DOHH2 (cell line): ENCODE results near the gene KIF1C.

Experiments
- H3F3A ChIP-seq: fragments of 200-600 bp; sonication (generic), shearing (Covaris generic); 2 replicates; pipeline ENCODE4 v1.6.0; 2016; ENCODE audit warnings: antibody characterized with exemption, mild to moderate bottlenecking; ENCODE audit not compliant: control insufficient read depth, insufficient read depth
- H3K27ac ChIP-seq: fragments of 200-600 bp; sonication (generic); 2 replicates; pipeline ENCODE4 v1.5.1; 2014; ENCODE audit warnings: low read depth, mild to moderate bottlenecking, low read length, moderate library complexity
- H3K27me3 ChIP-seq: fragments of 200-600 bp; sonication (generic); 2 replicates; pipeline ENCODE4 v1.6.1; 2014; ENCODE audit warnings: mild to moderate bottlenecking, low read length, mixed read lengths; ENCODE audit not compliant: control insufficient read depth
- H3K36me3 ChIP-seq: fragments of 200-600 bp; sonication (generic); 2 replicates; pipeline ENCODE4 v1.6.1; 2014; ENCODE audit warnings: mild to moderate bottlenecking, low read length, moderate library complexity, mixed read lengths; ENCODE audit not compliant: control insufficient read depth
- H3K4me1 ChIP-seq: fragments of 200-600 bp; sonication (generic); 2 replicates; pipeline ENCODE4 v1.6.1; 2014; ENCODE audit warnings: mild to moderate bottlenecking, low read length, mixed read lengths; ENCODE audit not compliant: control insufficient read depth
- H3K4me2 ChIP-seq: fragments of 200-600 bp; sonication (generic); 2 replicates; pipeline ENCODE4 v1.6.0; 2014; ENCODE audit warnings: mild to moderate bottlenecking, low read length, moderate library complexity
- H3K4me3 ChIP-seq: fragments of 200-600 bp; sonication (generic); 2 replicates; pipeline ENCODE4 v1.5.1; 2014; ENCODE audit warnings: mild to moderate bottlenecking, low read length, mixed read lengths
- H3K79me2 ChIP-seq: fragments of 200-600 bp; sonication (generic); 2 replicates; pipeline ENCODE4 v1.6.1; 2014; ENCODE audit warnings: mild to moderate bottlenecking, low read length, mixed read lengths; ENCODE audit not compliant: control insufficient read depth
- H3K9me2 ChIP-seq: fragments of 200-600 bp; sonication (generic); replicated peaks from 2 replicates; pipeline ENCODE4 v1.6.1; 2014; ENCODE audit warnings: mild to moderate bottlenecking, low read length, mixed read lengths; ENCODE audit not compliant: control insufficient read depth
- H3K9me3 ChIP-seq: fragments of 200-600 bp; sonication (generic); 2 replicates; pipeline ENCODE4 v1.6.1; 2014; ENCODE audit warnings: antibody characterized with exemption, low read length, mixed read lengths; ENCODE audit not compliant: control insufficient read depth, insufficient read depth
- H4K20me1 ChIP-seq: fragments of 200-600 bp; sonication (generic); 2 replicates; pipeline ENCODE4 v1.6.0; 2014; ENCODE audit warnings: low read depth, mild to moderate bottlenecking, antibody characterized with exemption, low read length, moderate library complexity; ENCODE audit not compliant: control insufficient read depth, insufficient read depth
- EZH2phosphoT487 ChIP-seq: fragments of 200-600 bp; sonication (generic); IDR thresholded peaks from 2 replicates; pipeline ENCODE4 v1.6.1; 2017; ENCODE audit warnings: borderline replicate concordance, mild to moderate bottlenecking, antibody characterized with exemption, low read length, moderate library complexity, mixed read lengths
- TF ChIP-seq, protein P1 (sequence below): fragments of 200-600 bp; sonication (generic); IDR thresholded peaks from one replicate; pipeline ENCODE4 v1.5.1; 2014; ENCODE audit warnings: antibody characterized with exemption, mild to moderate bottlenecking, low read depth, low read length; ENCODE audit not compliant: poor library complexity, severe bottlenecking

KIF1C gene

DNA sequence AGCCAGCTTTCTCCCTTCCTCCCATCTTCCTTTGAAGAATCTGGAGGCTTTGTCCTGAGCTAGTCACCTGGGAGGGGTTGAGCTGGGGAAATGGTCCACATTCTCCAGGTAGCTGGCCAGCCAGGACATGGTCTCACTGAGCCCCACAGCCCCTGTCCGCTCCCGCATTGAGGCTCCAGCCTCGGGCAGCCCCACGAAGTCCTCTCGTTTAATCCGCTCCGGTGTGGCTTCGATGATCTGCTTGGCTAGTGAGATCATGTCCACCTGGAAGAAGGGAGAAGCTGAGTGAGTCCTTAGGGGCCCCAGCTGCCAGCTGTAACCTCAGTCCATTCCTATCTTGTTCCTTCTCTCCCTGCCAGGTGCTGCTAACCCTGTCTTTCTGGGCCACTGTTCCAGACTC is 27.5 kb upstream of the KIF1C start:
- TF ChIP-seq, protein P1, sequence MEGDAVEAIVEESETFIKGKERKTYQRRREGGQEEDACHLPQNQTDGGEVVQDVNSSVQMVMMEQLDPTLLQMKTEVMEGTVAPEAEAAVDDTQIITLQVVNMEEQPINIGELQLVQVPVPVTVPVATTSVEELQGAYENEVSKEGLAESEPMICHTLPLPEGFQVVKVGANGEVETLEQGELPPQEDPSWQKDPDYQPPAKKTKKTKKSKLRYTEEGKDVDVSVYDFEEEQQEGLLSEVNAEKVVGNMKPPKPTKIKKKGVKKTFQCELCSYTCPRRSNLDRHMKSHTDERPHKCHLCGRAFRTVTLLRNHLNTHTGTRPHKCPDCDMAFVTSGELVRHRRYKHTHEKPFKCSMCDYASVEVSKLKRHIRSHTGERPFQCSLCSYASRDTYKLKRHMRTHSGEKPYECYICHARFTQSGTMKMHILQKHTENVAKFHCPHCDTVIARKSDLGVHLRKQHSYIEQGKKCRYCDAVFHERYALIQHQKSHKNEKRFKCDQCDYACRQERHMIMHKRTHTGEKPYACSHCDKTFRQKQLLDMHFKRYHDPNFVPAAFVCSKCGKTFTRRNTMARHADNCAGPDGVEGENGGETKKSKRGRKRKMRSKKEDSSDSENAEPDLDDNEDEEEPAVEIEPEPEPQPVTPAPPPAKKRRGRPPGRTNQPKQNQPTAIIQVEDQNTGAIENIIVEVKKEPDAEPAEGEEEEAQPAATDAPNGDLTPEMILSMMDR, result no peak
- no peak for TF ChIP-seq EZH2phosphoT487

DNA sequence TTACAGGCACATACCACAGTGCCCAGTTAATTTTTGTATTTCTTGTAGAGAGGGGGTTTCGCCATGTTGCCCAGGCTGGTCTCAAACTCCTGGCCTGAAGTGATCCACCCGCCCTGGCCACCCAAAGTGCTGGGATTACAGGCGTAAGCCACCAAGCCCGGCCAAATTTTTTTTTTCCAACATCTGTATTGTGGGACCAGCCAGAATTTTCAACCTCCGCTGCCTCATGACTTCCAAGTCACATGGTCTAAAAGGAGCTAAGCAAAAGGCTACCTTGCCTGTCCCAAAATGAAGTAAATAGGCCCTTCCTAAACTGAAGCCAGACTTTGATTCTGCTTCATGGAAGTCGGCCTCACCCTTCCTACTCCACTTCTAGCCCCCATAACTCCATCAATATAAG is 25.9 kb upstream of the KIF1C start:
- Histone ChIP-seq H3F3A (no peaks in the 10 kb centered on the region; the same call in 1 of the 2 replicates), H3K36me3 (peaks cover 57% of the 10 kb centered on the region), H3K27ac (no peak overlapping the region), H3K4me1 (peaks cover 10% of the 10 kb centered on the region), H4K20me1 (no peaks in the 10 kb centered on the region), H3K9me3 (no peaks in the 10 kb centered on the region), H3K4me3 (no peak overlapping the region), H3K9me2 (no peaks in the 10 kb centered on the region), H3K79me2 (peaks cover 13% of the 10 kb centered on the region), H3K4me2 (no peak overlapping the region), H3K27me3 (no peaks in the 10 kb centered on the region)
- TF ChIP-seq EZH2phosphoT487, result no peak
- TF ChIP-seq, protein P1, result no peak

More for the DNA sequence above, 27.5 kb upstream of the KIF1C start:
- Histone ChIP-seq H3K9me2 (no peaks in the 10 kb centered on the region), H3K4me3 (no peak overlapping the region), H3K4me2 (no peak overlapping the region), H3K27me3 (no peaks in the 10 kb centered on the region), H3K79me2 (peaks cover 27% of the 10 kb centered on the region), H3F3A (no peaks in the 10 kb centered on the region; the same call in 1 of the 2 replicates), H3K9me3 (no peaks in the 10 kb centered on the region), H3K27ac (no peak overlapping the region), H4K20me1 (no peaks in the 10 kb centered on the region), H3K36me3 (peaks cover 66% of the 10 kb centered on the region), H3K4me1 (peaks cover 19% of the 10 kb centered on the region)

DNA sequence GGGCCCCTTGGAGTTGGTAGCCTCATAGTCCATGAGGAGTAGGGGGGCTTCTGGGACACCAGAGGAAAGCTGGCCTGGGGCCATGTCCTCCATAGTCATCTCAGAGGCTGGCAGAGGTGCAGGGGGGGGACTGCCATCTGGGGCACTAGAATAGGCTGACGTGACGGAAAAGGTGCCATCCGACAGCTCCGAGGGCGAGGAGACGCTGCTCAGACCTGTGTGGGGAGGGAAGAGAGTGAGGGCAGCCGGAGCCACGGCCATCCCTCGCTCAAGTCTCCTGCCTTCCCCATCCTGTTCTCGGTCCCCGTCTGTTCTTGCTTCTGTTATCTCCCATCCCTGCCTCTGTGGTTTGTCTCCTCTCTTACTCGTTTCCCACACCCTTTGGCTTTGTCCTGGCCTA is 25.4 kb upstream of the KIF1C start:
- Histone ChIP-seq H3K27ac (no peak overlapping the region), H3K4me1 (peaks cover 10% of the 10 kb centered on the region), H4K20me1 (no peaks in the 10 kb centered on the region), H3K79me2 (peaks cover 11% of the 10 kb centered on the region), H3F3A (no peaks in the 10 kb centered on the region; the same call in 1 of the 2 replicates), H3K27me3 (no peaks in the 10 kb centered on the region), H3K4me3 (no peak overlapping the region), H3K9me2 (no peaks in the 10 kb centered on the region), H3K36me3 (peaks cover 61% of the 10 kb centered on the region), H3K4me2 (no peak overlapping the region), H3K9me3 (no peaks in the 10 kb centered on the region)
- TF ChIP-seq EZH2phosphoT487, result no peak
- TF ChIP-seq, protein P1, result no peak
